GM19328 (cell line): ENCODE measurements around the gene CNNM3.

Experiments
- ATAC-seq: cut with Tn5 transposase; IDR thresholded peaks from one replicate; pipeline ENCODE4 v1.9.1; 2021; ENCODE audit warnings: mild to moderate bottlenecking, moderate library complexity; ENCODE audit not compliant: unreplicated experiment

CNNM3 gene

GRCh38 chr2:96816836-96817702 is 1.0 kb downstream of the CNNM3 start:
- ATAC-seq, result no peak

GRCh38 chr2:96817882-96818281 is 1.8 kb downstream of the CNNM3 start:
- no peak for ATAC-seq

GRCh38 chr2:96819128-96819875 is 3.2 kb downstream of the CNNM3 start:
- no peak for ATAC-seq

- ATAC-seq, result no peak
Measured at GRCh38 chr2:96819876-96820511, 3.9 kb downstream of the CNNM3 start.

- ATAC-seq, result no peak
Measured at GRCh38 chr2:96821113-96821675, 5.1 kb downstream of the CNNM3 start.

GRCh38 chr2:96822786-96823185 is 6.7 kb downstream of the CNNM3 start:
- no peak for ATAC-seq

GRCh38 chr2:96823198-96823597 is 7.1 kb downstream of the CNNM3 start:
- ATAC-seq, result no peak

- ATAC-seq, result no peak
Measured at GRCh38 chr2:96824079-96824870, 8.2 kb downstream of the CNNM3 start.

GRCh38 chr2:96825057-96825456 is 9.0 kb downstream of the CNNM3 start:
- no peak for ATAC-seq

GRCh38 chr2:96826546-96827278 is 10.6 kb downstream of the CNNM3 start:
- no peak for ATAC-seq

- ATAC-seq, result no peak
Measured at GRCh38 chr2:96828436-96828835, 12.4 kb downstream of the CNNM3 start.

GRCh38 chr2:96828874-96829273 is 12.8 kb downstream of the CNNM3 start:
- ATAC-seq, result no peak

- no peak for ATAC-seq
Measured at GRCh38 chr2:96830044-96830562, 14.0 kb downstream of the CNNM3 start.

- no peak for ATAC-seq
Measured at GRCh38 chr2:96831679-96832078, 15.6 kb downstream of the CNNM3 start.

GRCh38 chr2:96832408-96832753 is 16.3 kb downstream of the CNNM3 start:
- ATAC-seq, result no peak

GRCh38 chr2:96832754-96833507 is 16.9 kb downstream of the CNNM3 start:
- ATAC-seq, result no peak

GRCh38 chr2:96835830-96836229 is 19.8 kb downstream of the CNNM3 start:
- ATAC-seq, result no peak

GRCh38 chr2:96837575-96837974 is 21.5 kb downstream of the CNNM3 start:
- ATAC-seq, result no peak
